ENCODE data around the gene GMDS. TPM values are rescaled to one million over a fixed set of nuclear protein-coding genes. Genes with fewer than 3 reads are reported as not detected.

GMDS gene
- polyA plus RNA-seq, 1 of the 3 experiments (the other 2 are of a cell fraction): 12.3 TPM

DNA sequence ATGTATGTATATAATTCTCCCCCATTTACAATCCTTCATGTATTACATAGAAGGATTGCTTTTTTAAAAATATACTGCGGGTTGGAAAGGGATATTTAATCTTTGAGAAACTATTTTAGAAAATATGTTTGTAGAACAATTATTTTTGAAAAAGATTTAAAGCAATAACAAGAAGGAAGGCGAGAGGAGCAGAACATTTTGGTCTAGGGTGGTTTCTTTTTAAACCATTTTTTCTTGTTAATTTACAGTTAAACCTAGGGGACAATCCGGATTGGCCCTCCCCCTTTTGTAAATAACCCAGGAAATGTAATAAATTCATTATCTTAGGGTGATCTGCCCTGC is 632.1 kb downstream of the GMDS start:
- Histone ChIP-seq H4K20me1 (ENCODE audit: insufficient read depth) (peaks cover 23% of the 10 kb centered on the region; the same call in 1 of the 2 replicates), H3K9me2 (no peaks in the 10 kb centered on the region), H3K4me1 (ENCODE audit: control insufficient read depth in 1 of 2, insufficient read depth in 2 of 2, low read depth in 1 of 2, low read length in 1 of 2) (peaks cover 0 to 8% of the 10 kb centered on the region in 2 experiments; a peak in 1 of 4 replicates), H3K27me3 (ENCODE audit: insufficient read depth) (no peaks in the 10 kb centered on the region), H3K79me2 (ENCODE audit: insufficient read depth) (peaks cover 45% of the 10 kb centered on the region), H3K27ac (ENCODE audit: low read depth in 2 of 2, low read length in 1 of 2) (peak overlapping the region; percentile 67 to 71), H3K9ac (peak overlapping the region; percentile 76), H3K36me3 (replicated peaks in 1 of 2; ENCODE audit: control insufficient read depth in 1 of 2, insufficient read depth in 2 of 2, low read length in 1 of 2) (peaks cover 0 to 4% of the 10 kb centered on the region in 2 experiments), H3K4me3 (ENCODE audit: low read depth in 2 of 2, low read length in 1 of 2) (peak overlapping the region; percentile 70 to 90), H3F3A (replicated peaks; ENCODE audit: insufficient read depth) (peaks cover 15% of the 10 kb centered on the region), H3K9me3 (no peaks in the 10 kb centered on the region), H3K4me2 (peak overlapping the region; percentile 95), H2AFZ (ENCODE audit: low read depth) (peak overlapping the region; percentile 80)
- no peak for TF ChIP-seq TCF12 (IDR thresholded peaks at IDR 0.05)
- TF ChIP-seq, protein P1, sequence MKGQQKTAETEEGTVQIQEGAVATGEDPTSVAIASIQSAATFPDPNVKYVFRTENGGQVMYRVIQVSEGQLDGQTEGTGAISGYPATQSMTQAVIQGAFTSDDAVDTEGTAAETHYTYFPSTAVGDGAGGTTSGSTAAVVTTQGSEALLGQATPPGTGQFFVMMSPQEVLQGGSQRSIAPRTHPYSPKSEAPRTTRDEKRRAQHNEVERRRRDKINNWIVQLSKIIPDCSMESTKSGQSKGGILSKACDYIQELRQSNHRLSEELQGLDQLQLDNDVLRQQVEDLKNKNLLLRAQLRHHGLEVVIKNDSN (IDR thresholded peaks at IDR 0.05; ENCODE audit: borderline replicate concordance, low read depth): no peak
- no peak for TF ChIP-seq NFIC (IDR thresholded peaks at IDR 0.05; ENCODE audit: borderline replicate concordance)
- TF ChIP-seq MEF2A (IDR thresholded peaks at IDR 0.05; ENCODE audit: borderline replicate concordance, low read depth): no peak
- TF ChIP-seq SMC3 (IDR thresholded peaks at IDR 0.05; ENCODE audit: low read depth, low read length): no peak
- TF ChIP-seq TAF1 (IDR thresholded peaks at IDR 0.05; ENCODE audit: borderline replicate concordance, low read depth, low read length): no peak
- no peak for TF ChIP-seq MXI1 (IDR thresholded peaks at IDR 0.05; ENCODE audit: low read depth, low read length)
- no peak for TF ChIP-seq GATA2 (CRISPR knock-in tag; IDR thresholded peaks at IDR 0.05)
- no peak for TF ChIP-seq ELF1 (IDR thresholded peaks at IDR 0.05)
- no peak for TF ChIP-seq SIN3A (IDR thresholded peaks at IDR 0.05; ENCODE audit: borderline replicate concordance, low read depth, low read length)
- TF ChIP-seq, protein P2, sequence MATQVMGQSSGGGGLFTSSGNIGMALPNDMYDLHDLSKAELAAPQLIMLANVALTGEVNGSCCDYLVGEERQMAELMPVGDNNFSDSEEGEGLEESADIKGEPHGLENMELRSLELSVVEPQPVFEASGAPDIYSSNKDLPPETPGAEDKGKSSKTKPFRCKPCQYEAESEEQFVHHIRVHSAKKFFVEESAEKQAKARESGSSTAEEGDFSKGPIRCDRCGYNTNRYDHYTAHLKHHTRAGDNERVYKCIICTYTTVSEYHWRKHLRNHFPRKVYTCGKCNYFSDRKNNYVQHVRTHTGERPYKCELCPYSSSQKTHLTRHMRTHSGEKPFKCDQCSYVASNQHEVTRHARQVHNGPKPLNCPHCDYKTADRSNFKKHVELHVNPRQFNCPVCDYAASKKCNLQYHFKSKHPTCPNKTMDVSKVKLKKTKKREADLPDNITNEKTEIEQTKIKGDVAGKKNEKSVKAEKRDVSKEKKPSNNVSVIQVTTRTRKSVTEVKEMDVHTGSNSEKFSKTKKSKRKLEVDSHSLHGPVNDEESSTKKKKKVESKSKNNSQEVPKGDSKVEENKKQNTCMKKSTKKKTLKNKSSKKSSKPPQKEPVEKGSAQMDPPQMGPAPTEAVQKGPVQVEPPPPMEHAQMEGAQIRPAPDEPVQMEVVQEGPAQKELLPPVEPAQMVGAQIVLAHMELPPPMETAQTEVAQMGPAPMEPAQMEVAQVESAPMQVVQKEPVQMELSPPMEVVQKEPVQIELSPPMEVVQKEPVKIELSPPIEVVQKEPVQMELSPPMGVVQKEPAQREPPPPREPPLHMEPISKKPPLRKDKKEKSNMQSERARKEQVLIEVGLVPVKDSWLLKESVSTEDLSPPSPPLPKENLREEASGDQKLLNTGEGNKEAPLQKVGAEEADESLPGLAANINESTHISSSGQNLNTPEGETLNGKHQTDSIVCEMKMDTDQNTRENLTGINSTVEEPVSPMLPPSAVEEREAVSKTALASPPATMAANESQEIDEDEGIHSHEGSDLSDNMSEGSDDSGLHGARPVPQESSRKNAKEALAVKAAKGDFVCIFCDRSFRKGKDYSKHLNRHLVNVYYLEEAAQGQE (IDR thresholded peaks at IDR 0.05; ENCODE audit: low read depth, low read length): no peak
- no peak for TF ChIP-seq GABPA (IDR thresholded peaks at IDR 0.05; ENCODE audit: low read depth)
- TF ChIP-seq, protein P3, sequence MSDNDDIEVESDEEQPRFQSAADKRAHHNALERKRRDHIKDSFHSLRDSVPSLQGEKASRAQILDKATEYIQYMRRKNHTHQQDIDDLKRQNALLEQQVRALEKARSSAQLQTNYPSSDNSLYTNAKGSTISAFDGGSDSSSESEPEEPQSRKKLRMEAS (IDR thresholded peaks at IDR 0.05; ENCODE audit: low read depth): no peak
- no peak for TF ChIP-seq FOSL2 (IDR thresholded peaks at IDR 0.05; ENCODE audit: borderline replicate concordance, low read depth)
- no peak for TF ChIP-seq TEAD4 (IDR thresholded peaks at IDR 0.05; ENCODE audit: borderline replicate concordance, insufficient read depth)
- TF ChIP-seq, protein P4, sequence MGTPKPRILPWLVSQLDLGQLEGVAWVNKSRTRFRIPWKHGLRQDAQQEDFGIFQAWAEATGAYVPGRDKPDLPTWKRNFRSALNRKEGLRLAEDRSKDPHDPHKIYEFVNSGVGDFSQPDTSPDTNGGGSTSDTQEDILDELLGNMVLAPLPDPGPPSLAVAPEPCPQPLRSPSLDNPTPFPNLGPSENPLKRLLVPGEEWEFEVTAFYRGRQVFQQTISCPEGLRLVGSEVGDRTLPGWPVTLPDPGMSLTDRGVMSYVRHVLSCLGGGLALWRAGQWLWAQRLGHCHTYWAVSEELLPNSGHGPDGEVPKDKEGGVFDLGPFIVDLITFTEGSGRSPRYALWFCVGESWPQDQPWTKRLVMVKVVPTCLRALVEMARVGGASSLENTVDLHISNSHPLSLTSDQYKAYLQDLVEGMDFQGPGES (IDR thresholded peaks at IDR 0.05; ENCODE audit: low read depth, low read length): no peak
- TF ChIP-seq YY1 (IDR thresholded peaks at IDR 0.05; ENCODE audit: low read depth): no peak
- TF ChIP-seq CHD2 (IDR thresholded peaks at IDR 0.05; ENCODE audit: low read length, partially characterized antibody): no peak
- no peak for TF ChIP-seq EP300 (IDR thresholded peaks at IDR 0.05; ENCODE audit: borderline replicate concordance in 1 of 2, low read depth in 1 of 2, low read length in 1 of 2)
- TF ChIP-seq RFX5 (IDR thresholded peaks at IDR 0.05; ENCODE audit: low read length): no peak
- CTCF ChIA-PET: interaction anchor here (0.9 kb wide), 1 partner anchor 17 kb away, joined by 4 read pairs; no protein-coding TSS in a partner anchor
- DNase-seq: no peak
- WGBS (ENCODE audit: low lambda C conversion rate): 12% methylated on average over 3 of the region's 3 CpGs
- POLR2A ChIA-PET: no interaction called here

Data from SK-N-SH (cell line).